ENCODE results near the gene PDZD8. TPM values are rescaled to one million over a fixed set of nuclear protein-coding genes. Genes with fewer than 3 reads are reported as not detected.
"Not testable (repeated sequence)": the region's sequence is repeated elsewhere in the genome, so short reads cannot be mapped to it uniquely, and the experiment has no call there.

PDZD8 gene
- polyA plus RNA-seq, 3 donors: 34.4 to 41.4 (median 37.3) TPM

DNA sequence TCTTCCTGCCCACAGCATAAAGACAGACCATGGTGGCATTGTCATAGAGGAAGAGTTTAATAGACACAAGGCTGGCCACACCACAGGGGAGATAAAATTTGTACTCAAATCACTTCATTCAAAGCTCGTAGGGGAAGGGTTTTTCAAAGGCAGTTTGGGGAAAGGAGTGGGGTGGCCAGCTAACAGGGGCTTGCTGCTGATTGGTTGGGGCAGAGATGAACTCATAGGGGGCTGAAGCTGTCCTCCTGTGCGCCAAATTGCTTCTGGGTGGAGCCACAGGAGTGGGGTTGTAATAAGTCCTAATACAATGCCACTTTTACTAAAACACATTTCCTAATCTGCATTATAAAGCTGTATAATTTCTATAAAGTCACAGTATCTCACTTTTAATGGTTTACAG, 22.5 kb downstream of the PDZD8 start:
- DNase-seq: no peak

DNA sequence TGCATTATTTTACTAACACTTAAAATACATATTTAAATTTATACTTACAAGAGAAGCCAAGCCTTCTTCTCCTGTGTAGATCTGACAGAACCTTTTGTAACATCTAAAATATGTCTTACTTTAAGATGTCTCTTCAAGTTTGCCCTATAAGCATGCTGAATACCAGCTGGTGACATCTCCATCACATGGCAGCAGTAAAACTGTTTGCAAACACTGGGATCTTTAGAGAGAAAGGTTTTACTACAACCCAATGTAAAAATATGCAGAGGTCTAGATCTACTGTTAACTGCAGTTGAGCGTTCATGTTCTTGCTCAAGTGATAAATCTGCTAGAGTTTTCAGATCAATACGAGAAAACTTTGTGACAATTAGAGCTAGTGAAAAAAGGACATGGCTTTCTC, 23.2 kb downstream of the PDZD8 start:
- no peak for DNase-seq

- DNase-seq: no peak
Observed at GRCh38 chr10:117351558-117351957, 23.7 kb downstream of the PDZD8 start.

GRCh38 chr10:117350909-117351308, 24.3 kb downstream of the PDZD8 start:
- no peak for DNase-seq

DNA sequence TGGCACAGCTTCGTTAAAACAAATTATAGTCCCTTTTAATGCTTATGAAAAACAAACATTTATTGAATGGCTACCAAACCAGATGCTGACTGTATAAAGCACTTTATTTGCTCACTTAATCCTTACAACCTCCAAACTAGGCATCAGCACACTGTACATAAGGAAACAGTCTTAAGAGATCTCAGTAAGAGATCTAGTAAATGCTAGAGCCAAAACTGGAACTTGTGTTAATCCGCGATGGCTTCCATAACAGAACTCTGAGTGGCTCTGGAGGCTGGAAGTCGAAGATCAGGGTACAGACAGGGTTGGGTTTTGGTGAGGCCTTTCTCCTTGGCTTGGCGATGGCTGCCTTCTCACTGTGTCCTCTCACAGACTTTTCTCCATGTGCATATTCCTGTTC, 27.0 kb downstream of the PDZD8 start:
- DNase-seq: no peak

- DNase-seq: no peak
Observed at GRCh38 chr10:117346574-117346973, 28.7 kb downstream of the PDZD8 start.

DNA sequence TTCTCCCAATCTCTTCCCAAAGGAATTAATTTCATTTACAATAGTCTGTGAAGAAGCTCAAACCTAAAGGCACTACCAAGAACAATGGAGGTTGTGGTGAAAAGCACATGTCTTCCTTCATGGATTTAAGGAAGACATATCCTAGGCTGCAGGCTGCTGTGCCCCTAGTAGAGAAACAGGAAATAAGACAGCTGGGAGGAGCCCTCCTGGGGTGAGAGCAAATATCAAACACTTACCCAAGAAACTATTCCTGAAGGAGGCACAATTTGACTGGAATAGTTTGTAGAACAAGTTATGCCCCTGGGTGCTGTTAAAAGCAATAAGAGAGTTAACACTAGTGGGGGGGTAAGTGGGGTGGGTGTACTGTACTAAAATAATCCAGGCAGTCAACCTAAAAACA, 30.1 kb downstream of the PDZD8 start:
- no peak for DNase-seq

GRCh38 chr10:117342641-117343040, 32.6 kb downstream of the PDZD8 start:
- DNase-seq: no peak

DNA sequence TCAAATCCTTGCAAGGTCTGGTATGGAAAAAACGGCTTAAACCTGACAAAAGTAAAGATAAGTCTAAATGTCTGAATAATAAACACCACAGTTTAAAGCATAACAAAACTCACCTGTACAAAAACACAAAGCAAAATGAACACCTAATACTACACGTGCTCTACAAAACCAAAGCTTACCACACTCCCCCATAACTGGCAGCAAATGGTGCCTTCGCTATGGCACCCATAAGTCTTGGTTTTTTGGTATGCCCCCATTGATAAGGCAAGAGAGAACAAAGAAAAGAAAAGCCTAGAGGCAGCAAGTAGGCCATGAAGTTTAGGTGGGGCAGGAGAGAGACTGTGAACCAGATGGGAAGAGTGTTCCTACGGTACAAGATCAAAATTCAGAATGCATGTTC, 34.2 kb downstream of the PDZD8 start:
- no peak for DNase-seq

- no peak for DNase-seq
Observed at GRCh38 chr10:117339979-117340378, 35.3 kb downstream of the PDZD8 start.

DNA sequence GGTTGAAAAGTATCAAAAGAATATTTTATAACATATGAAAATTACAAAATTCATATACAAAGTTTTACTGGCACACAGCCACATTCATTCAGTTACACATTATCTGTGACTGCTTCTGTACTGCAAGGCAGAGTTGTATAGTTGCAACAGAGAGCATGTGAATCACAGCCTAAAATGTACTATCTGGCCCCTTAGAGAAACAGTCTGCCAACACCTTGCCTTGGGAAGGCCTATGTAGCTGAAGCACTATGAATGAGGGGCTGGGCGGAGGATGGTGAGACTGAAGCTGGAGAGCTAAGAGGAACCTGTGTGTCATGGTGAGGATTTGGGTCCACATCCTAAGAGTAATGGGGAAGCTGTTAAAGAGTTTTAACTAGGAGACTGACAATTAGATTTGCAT, 35.7 kb downstream of the PDZD8 start:
- no peak for DNase-seq

DNA sequence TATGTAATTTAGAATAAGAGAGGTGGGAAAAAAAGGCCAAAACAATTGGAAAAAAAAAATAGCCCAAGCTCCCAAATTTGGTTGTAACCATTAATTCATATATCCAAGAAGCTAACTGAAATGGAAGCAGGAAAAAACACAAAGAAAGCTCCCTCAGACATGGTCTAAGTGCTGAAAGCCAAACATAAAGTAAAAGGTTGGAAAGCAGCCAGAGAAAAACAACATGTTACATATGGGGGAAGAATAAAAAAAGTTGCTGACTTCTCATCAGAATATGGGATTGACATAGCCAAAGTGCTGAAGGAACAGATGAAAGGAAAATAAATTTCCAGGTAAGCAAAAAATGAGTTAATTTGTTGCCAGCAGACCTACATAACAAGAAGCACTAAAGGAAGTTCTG, 40.3 kb downstream of the PDZD8 start:
- DNase-seq: no peak

DNA sequence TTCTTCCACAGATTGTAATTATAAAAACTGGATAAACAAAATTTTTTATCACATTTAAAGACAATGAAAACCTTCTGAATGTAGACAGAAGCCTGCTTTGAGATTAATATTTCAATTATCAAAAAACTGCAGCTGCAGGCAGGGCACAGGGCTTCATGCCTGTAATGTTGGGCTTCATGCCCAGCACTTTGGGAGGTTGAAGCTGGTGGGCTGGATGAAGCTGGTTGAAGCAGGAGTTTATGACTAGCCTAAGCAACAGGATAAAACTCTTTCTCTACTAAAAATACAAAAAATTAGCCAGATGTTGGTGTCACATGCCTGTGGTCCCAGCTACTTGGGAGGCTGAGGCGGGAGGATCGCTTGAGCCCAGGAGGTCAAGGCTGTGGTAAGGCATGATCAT, 41.2 kb downstream of the PDZD8 start:
- DNase-seq: no peak

DNA sequence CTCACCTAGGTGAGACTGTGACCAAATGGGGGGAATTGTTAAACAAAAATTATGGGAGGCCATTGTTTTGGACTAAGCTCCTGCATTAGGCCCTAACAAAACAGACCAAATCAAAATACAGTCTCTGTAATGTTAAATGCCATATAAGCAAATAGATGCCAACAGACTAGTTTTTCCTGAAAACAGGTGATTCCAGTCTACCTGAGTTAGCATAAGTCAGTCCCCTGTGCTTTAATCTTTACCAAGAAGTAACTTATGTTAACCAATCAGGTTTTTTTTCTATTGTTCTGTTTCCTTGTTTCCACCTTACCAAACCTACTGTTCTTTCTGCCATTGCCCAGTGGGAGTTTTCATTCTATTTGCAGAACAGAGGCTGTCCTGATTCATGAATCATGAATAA, 48.0 kb downstream of the PDZD8 start:
- DNase-seq: no peak

GRCh38 chr10:117324367-117324766, 50.9 kb downstream of the PDZD8 start:
- no peak for DNase-seq

GRCh38 chr10:117322260-117322659, 53.0 kb downstream of the PDZD8 start:
- DNase-seq: no peak

GRCh38 chr10:117320050-117320665, 55.1 kb downstream of the PDZD8 start:
- peak; percentile 15 for DNase-seq

- no peak for DNase-seq
Observed at GRCh38 chr10:117318909-117319308, 56.3 kb downstream of the PDZD8 start.

DNA sequence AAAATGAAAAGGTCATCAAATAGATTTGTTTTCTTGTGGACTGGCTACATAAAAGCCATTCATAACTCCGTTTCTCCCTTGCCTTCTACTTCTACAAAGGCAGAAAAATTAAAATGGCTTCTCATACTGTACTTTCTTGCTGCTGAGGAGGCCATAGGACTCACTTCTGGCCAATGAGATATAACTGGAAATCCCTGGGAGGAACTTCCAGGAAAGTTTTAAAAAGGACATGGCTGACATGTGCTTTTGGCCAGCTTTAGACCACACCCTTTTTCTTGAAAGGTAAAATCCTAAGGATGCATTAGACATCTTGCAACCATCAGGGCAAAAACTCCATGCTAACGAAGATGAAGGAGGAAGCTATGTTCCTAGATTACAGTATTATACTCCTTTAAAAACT, 58.5 kb downstream of the PDZD8 start:
- DNase-seq: no peak

DNA sequence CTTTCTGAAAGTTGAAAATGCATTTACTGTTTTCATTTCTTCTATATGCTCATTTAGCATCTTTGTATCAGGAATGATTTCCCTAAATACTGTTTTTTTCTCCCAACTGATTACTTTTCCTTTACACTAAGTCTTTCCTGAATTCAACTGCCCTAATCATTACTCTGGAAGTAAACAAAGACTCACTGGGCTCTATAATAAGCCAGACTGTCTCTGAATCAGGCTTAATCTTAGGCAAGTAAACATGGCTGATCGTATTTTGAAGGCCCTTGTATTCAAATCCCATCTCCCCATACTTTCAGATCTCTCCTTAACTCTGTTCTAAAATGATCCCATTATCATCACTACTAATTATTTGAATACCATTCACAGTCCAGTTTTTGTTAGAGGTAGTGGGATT, 61.6 kb downstream of the PDZD8 start:
- no peak for DNase-seq

DNA sequence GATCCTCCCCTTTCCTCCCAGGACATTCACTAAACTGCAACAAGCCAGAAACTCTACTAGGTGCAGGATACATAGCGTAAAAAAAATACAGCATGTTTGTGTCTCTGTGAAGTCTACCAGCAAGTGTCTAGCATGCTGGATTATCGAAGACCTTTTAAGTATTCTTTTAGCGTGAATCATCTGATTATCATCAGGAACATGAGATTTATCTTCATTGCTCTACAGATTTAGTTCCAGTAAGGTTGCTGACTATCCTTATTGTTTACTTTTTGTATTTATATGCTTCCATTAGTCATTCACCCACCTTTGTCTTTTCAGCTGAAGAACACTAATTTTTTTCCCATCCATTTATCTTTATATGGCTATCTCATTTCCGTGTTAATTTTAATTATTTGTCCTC, 62.8 kb downstream of the PDZD8 start:
- no peak for DNase-seq

DNA sequence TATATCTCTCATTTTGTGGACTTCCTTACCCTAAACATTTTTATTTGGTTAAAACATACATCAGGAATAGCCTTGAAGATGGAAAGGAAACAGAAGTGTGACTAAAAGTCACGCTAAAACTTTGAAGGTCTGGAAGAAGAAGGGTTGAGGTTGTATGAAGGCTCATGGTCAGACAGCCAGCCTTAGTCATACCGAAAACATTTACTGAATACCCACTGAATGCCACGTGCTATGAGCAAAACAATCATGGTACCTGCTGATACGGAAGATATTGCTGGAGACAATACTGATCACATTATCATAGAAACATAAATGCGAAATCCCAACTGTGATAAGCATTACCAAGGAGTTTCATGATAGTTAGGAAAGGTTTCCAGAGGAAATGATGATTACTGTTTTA, 64.0 kb downstream of the PDZD8 start:
- no peak for DNase-seq

- DNase-seq: no peak
Observed at GRCh38 chr10:117306674-117307073, 68.6 kb downstream of the PDZD8 start.

DNA sequence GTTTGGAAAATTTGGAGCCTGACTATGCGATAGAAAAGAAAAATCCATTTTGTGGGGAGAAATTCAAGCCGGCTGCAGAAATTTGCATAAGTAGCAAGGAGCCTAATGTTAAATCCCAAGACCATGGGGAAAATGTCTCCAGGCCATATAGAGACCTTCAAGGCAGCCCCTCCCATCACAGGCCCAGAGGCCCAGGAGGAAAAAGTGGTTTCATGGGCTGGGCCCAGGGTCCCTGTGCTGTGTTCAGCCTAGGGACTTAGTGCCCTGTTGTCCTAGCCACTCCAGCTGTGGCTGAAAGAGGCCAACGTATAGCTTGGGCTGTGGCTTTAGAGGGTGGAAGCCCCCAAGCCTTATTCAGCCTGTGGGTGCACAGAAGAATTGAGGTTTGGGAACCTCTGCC, 71.8 kb downstream of the PDZD8 start:
- DNase-seq: not testable (repeated sequence)

DNA sequence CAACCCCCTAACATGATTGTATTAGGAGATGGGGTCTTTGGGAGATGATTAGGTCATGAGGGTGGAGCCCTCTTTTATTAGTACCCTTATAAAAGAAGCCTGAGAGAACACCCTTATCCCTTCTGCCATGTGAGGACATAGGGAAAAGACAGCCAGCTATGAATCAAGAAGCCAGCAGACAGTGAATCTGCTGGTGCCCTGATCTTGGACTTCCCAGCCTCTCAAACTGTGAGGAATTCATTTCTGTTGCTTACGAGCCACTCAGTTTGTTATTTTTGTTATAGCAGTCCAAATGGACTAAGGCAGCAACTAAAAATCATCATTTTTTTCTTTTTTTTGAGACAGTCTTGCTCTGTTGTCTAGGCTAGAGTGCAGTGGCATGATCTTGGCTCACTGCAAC, 74.6 kb downstream of the PDZD8 start:
- no peak for DNase-seq
